ENCODE data around the gene KSR1. TPM values are rescaled to one million over a fixed set of nuclear protein-coding genes. Genes with fewer than 3 reads are reported as not detected.
"Not testable (repeated sequence)": the region's sequence is repeated elsewhere in the genome, so short reads cannot be mapped to it uniquely, and the experiment has no call there.

The KSR1 gene
- polyA plus RNA-seq, 3 donors = 23.5 to 203 (median 28.7) TPM

GRCh38 chr17:27462714-27463113, 6.5 kb downstream of the KSR1 start:
- no peak overlapping the region for H3K27ac ChIP-seq (ENCODE audit: low read depth, low read length)
- 81 to 92% (median 87%) methylated on average over 3 of the region's 3 CpGs for WGBS, 3 donors

- 92 to 96% (median 95%) methylated on average over 4 of the region's 4 CpGs for WGBS, 3 donors
- H3K27ac ChIP-seq (ENCODE audit: low read depth, low read length) = no peak overlapping the region
Observed at GRCh38 chr17:27463235-27463677, 7.0 kb downstream of the KSR1 start.

GRCh38 chr17:27464019-27464418, 7.8 kb downstream of the KSR1 start:
- WGBS, 3 donors = 72 to 86% (median 79%) methylated on average over 3 of the region's 3 CpGs

GRCh38 chr17:27464431-27464830, 8.2 kb downstream of the KSR1 start:
- no peak overlapping the region for H3K27ac ChIP-seq (ENCODE audit: low read depth, low read length)
- WGBS, 3 donors = 98 to 100% (median 100%) methylated on average over 1 of the region's 1 CpG

More at GRCh38 chr17:27464019-27464418, 7.8 kb downstream of the KSR1 start:
- H3K27ac ChIP-seq (ENCODE audit: low read depth, low read length) = not testable (repeated sequence)

- not testable (repeated sequence) for H3K27ac ChIP-seq (ENCODE audit: low read depth, low read length)
- 79 to 92% (median 82%) methylated on average over 2 of the region's 2 CpGs for WGBS, 3 donors
Observed at GRCh38 chr17:27465875-27466274, 9.6 kb downstream of the KSR1 start.

GRCh38 chr17:27466376-27466742, 10.1 kb downstream of the KSR1 start:
- WGBS, 3 donors = 29 to 67% (median 35%) methylated on average over 3 of the region's 3 CpGs
- no peak overlapping the region for H3K27ac ChIP-seq (ENCODE audit: low read depth, low read length)

DNA sequence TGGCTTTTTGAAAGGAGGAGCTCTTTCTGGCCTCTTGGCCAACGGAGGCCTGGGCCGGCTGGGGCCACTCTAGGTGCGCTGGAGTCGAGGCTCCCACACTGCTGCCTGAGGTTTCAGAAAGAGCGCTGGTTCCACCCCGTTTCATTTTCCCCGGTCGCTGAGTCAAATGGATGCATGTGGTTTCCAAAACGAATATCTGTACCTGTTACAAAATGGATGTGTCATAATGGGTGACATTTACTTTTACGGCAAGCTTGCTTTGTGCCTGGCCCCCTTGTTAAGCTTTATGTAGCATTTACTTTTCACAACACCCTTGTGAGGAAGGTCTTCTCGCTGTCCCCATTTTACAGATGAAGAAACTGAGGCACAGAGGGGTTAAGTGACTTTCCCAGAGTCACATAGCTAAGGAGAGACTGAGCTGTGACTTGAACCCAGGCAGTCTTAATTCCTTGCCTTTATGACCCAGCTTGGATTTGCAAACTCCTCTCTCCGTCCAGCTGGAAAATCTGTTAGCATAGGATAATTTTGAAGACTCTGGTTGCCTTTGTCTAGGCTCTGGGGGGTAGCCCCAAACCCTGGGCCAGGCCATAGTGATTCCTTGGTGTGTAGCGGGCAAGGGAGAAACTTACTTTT, 10.6 kb downstream of the KSR1 start:
- H3K27ac ChIP-seq (ENCODE audit: low read depth, low read length) = no peak overlapping the region
- WGBS, 3 donors = 48 to 75% (median 50%) methylated on average over 13 of the region's 13 CpGs

- no peak overlapping the region for H3K27ac ChIP-seq (ENCODE audit: low read depth, low read length)
- 60 to 79% (median 68%) methylated on average over 7 of the region's 7 CpGs for WGBS, 3 donors
Observed at GRCh38 chr17:27469256-27469655, 13.0 kb downstream of the KSR1 start.

DNA sequence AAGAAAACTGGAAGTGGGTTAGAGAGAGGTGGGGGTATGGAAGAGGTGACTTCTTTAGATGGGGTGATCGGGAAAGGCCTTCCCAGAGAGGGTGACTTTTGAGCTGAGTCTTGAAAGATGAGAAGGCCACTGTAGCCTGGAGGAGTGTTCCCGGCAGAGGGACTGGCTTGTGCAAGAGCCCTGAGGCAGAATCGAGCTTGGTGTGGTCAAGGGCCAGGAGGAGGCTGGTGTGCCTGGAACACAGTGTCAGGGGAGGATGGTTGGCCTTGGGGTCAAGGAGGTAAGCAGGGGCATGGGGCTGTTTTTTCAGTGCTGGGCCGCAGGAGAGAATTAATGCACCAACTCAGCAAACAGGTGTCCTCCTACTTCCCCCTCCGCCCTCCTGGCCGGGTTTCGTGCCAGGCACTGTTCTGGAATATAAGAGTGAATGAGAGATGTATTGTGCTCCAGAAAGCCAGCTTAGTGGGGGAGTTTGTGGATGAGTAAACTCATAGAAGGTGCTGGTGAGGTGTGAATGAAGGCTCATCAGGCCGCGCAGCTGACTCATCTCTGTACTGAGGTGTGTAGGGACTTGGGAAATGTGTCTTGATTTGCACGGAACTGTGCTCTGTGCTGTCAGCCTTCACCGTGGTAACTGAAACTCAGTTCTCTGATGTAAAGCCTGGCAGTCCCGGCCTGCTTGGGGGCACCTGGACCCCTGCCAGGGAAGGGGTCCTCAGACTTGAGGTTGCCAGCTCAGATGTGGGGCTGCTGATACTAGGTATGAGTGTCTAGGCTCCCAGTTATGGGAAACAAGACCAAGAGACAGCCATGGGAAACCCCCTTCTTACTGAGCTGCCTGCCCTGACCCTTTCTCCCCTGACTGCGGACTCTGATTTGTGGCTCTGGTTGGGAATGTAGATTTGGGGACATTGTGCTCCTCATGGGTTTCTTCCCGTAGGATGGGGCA, 15.3 kb downstream of the KSR1 start:
- 69 to 84% (median 79%) methylated on average over 14 of the region's 14 CpGs for WGBS, 3 donors
- H3K27ac ChIP-seq (ENCODE audit: low read depth, low read length) = no peak overlapping the region

GRCh38 chr17:27473190-27473747, 17.0 kb downstream of the KSR1 start:
- WGBS, 3 donors = 77 to 89% (median 81%) methylated on average over 6 of the region's 6 CpGs
- H3K27ac ChIP-seq (ENCODE audit: low read depth, low read length) = no peak overlapping the region

DNA sequence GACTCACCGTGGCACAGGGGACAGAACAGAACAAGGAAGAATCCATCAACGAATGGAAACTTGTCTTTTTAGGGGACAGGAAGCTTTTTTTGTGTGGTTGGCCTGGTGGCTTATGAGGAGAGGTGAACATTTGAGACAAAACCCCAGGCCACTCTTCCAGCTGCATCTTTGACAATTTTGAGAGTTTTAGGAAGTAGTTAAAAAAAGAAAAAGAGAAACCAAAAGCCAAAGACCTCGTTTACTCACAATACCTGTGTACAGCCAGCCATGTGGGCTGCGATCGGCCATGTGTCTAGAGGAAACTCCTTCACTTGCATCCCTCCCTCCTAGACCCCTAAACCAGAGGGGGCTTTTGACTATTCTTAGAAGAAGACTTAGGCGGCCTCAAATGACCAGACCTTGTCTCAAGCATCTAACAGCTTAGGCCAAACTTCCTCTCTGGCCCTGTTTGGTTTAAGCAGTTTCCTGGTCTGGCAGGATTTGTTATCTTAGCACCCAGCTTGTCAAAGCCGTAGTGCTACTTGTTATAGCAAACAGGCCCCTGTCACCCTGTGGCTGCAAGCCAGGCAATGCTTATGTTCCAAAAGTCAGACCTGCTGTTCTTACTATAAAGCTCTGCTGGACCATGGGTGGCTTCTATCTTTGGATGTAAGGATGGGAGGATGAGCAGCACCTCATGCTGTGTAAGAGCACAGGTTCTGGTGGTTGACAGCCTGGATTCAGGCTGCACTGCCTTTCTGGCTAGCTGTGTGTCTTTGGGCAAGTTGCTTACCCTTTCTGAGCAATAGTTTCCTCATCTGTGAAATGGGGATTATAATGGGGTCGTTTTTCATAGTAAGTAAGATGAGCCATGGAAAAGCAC, 17.7 kb downstream of the KSR1 start:
- 36 to 38% (median 38%) methylated on average over 8 of the region's 8 CpGs for WGBS, 3 donors
- H3K27ac ChIP-seq (ENCODE audit: low read depth, low read length) = no peak overlapping the region

- no peak overlapping the region for H3K27ac ChIP-seq (ENCODE audit: low read depth, low read length)
- WGBS, 3 donors = 72 to 94% (median 92%) methylated on average over 10 of the region's 10 CpGs
Observed at GRCh38 chr17:27475070-27475673, 18.9 kb downstream of the KSR1 start.

- H3K27ac ChIP-seq (ENCODE audit: low read depth, low read length) = no peak overlapping the region
- 86 to 87% (median 87%) methylated on average over 14 of the region's 14 CpGs for WGBS, 3 donors
Observed at GRCh38 chr17:27475981-27476895, 20.0 kb downstream of the KSR1 start.

DNA sequence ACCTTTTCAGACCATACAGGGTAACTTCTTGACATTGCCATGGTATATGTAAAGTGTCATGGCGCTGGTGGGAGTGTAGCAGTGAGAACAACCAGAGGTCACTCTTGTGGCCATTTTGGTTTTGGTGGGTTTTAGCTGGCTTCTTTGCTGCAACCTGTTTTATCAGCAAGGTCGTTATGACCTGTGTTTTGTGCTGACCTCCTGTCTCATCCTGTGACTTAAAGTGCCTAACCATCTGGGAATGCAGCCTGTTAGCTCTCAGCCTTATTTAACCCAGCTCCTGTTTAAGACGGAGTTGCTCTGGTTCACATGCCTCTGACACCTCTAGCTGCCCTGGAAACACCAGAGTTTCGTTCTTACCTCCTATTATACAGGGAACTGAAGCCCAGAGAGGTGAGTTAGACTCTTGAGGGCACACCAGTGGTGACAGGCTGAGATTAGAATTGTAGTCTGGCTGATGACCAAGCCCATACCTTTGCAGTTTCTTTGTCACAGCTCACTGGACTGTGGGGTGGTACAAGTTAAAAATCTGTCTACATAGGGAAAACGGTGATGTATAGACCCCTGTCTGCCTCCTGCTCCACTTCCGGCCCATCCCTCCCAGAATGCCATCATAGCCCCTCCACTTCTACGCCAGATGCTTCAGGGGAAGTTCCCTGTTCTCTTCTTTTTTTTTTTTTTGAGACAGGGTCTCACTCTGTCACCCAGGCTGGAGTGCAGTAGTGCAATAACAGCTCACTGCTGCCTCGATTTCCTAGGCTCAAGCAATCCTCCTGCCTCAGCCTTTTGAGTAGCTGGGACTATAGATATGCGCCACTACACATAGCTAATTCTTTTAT, 21.0 kb downstream of the KSR1 start:
- WGBS, 3 donors = 78 to 83% (median 81%) methylated on average over 9 of the region's 9 CpGs
- H3K27ac ChIP-seq (ENCODE audit: low read depth, low read length) = no peak overlapping the region

GRCh38 chr17:27477971-27478684, 21.9 kb downstream of the KSR1 start:
- no peak overlapping the region for H3K27ac ChIP-seq (ENCODE audit: low read depth, low read length)
- 88 to 96% (median 92%) methylated on average over 9 of the region's 9 CpGs for WGBS, 3 donors

Data from adipose tissue (tissue), 3 donors.